OCI-LY7 (cell line): ENCODE data around the gene SH3RF3. TPM values are rescaled to one million over a fixed set of nuclear protein-coding genes. Genes with fewer than 3 reads are reported as not detected.

ENCODE experiments used
- BruUV-seq: library from RNA; stranded (reverse); fragments of 400-500 nt; replicated peaks from 2 replicates; lab custom pipeline; 2021; lab: Mats Ljungman, UMichigan
- CTCF ChIA-PET: fragments of 300-600 bp; sonication (Branson Sonifier 250); formaldehyde crosslinking; loops from one replicate; lab custom pipeline; 2022; ENCODE audit warnings: antibody characterized with exemption; ENCODE audit not compliant: unreplicated experiment; lab: Charles Lee
- POLR2A ChIA-PET: fragments of 300-600 bp; sonication (Branson Sonifier 250); formaldehyde crosslinking; loops from one replicate; lab custom pipeline; 2022; ENCODE audit warnings: antibody characterized with exemption; lab: Charles Lee
- DNase-seq: peaks from one replicate; pipeline ENCODE4 v3.0.0-alpha.2; 2015; ENCODE audit warnings: low spot score
- H2AFZ ChIP-seq: fragments of 200-600 bp; sonication (generic), shearing (Covaris generic); 2 replicates; pipeline ENCODE4 v1.6.1; 2014; ENCODE audit warnings: mild to moderate bottlenecking, antibody characterized with exemption, low read length, moderate library complexity
- H3K27ac ChIP-seq: fragments of 200-600 bp; sonication (generic); 2 replicates; pipeline ENCODE4 v1.5.1; 2014; ENCODE audit warnings: mixed run types, low read depth, mild to moderate bottlenecking, moderate library complexity, low read length, inconsistent platforms; ENCODE audit not compliant: poor library complexity, severe bottlenecking
- H3K36me3 ChIP-seq: fragments of 200-600 bp; sonication (generic); 2 replicates; pipeline ENCODE4 v1.6.1; 2014; ENCODE audit warnings: mild to moderate bottlenecking, antibody characterized with exemption, low read length, moderate library complexity, mixed read lengths; ENCODE audit not compliant: insufficient read depth
- H3K4me1 ChIP-seq: fragments of 200-600 bp; sonication (generic); 2 replicates; pipeline ENCODE4 v1.5.1; 2014; ENCODE audit warnings: mild to moderate bottlenecking, low read length; ENCODE audit not compliant: insufficient read depth, poor library complexity, severe bottlenecking
- H3K4me2 ChIP-seq: fragments of 200-600 bp; sonication (generic); 2 replicates; pipeline ENCODE4 v1.6.1; 2014; ENCODE audit warnings: mild to moderate bottlenecking, low read length
- H3K4me3 ChIP-seq: fragments of 200-600 bp; sonication (generic); 2 replicates; pipeline ENCODE4 v1.5.1; 2014; ENCODE audit warnings: mild to moderate bottlenecking, low read depth, low read length; ENCODE audit not compliant: poor library complexity, severe bottlenecking
- H3K79me2 ChIP-seq: fragments of 200-600 bp; sonication (generic); 2 replicates; pipeline ENCODE4 v1.6.1; 2016; ENCODE audit warnings: low read depth, mild to moderate bottlenecking, low read length, moderate library complexity, mixed read lengths; ENCODE audit not compliant: insufficient read depth
- H3K9me2 ChIP-seq: fragments of 200-600 bp; sonication (generic); 2 replicates; pipeline ENCODE4 v1.6.1; 2016; ENCODE audit warnings: mild to moderate bottlenecking, low read length, mixed read lengths; ENCODE audit not compliant: insufficient read depth
- H3K9me3 ChIP-seq: fragments of 200-600 bp; sonication (generic); 2 replicates; pipeline ENCODE4 v1.6.1; 2014; ENCODE audit warnings: mild to moderate bottlenecking, mixed run types, low read length, mixed read lengths
- H4K20me1 ChIP-seq: fragments of 200-600 bp; sonication (generic); 2 replicates; pipeline ENCODE4 v1.6.1; 2014; ENCODE audit warnings: mild to moderate bottlenecking, antibody characterized with exemption, low read length, moderate library complexity, mixed read lengths; ENCODE audit not compliant: insufficient read depth
- CTCF ChIP-seq: fragments of 200-600 bp; sonication (generic); conservative IDR thresholded peaks from 2 replicates; pipeline ENCODE4 v1.5.1; 2014; ENCODE audit warnings: mild to moderate bottlenecking, antibody characterized with exemption, low read length, moderate library complexity, mixed read lengths
- EZH2phosphoT487 ChIP-seq: fragments of 200-600 bp; sonication (generic); IDR thresholded peaks from 2 replicates; pipeline ENCODE4 v1.6.1; 2018; ENCODE audit warnings: low read depth, borderline replicate concordance, mild to moderate bottlenecking, mixed run types, antibody characterized with exemption, low read length, moderate library complexity, mixed read lengths
- intact Hi-C: fragments of 100-400 bp; cut with micrococcal nuclease; formaldehyde crosslinking; loops from one replicate; pipeline ENCODE4 v1.10.0; 2022; ENCODE audit not compliant: unreplicated experiment
- total RNA-seq, 2 experiments: library from RNA; depleted of rRNA in 1 of 2; stranded (reverse); fragments of >200 nt in 1 of 2; shearing (Covaris generic) in 1 of 2; gene quantifications; 2 replicates each; pipeline ENCODE4 v1.2.3, GENCODE V29; 2014 to 2022

The SH3RF3 gene
- total RNA-seq, 2 experiments from 2014 or later, result not detected

- ChIA-PET CTCF (no interaction called here), POLR2A (interaction anchor here (0.7 kb wide), 1 partner anchor 15 kb away, joined by 3 read pairs; no protein-coding TSS in a partner anchor)
- H3K79me2 ChIP-seq, result no peaks in the 10 kb centered on the region
- H3K4me1 ChIP-seq, result no peaks in the 10 kb centered on the region
- no peak for TF ChIP-seq EZH2phosphoT487
- no peak for TF ChIP-seq CTCF
- H4K20me1 ChIP-seq, result no peaks in the 10 kb centered on the region
- H2AFZ ChIP-seq, result no peak overlapping the region
- H3K27ac ChIP-seq, result no peak overlapping the region
- no peaks in the 10 kb centered on the region for H3K9me3 ChIP-seq
- intact Hi-C loops, result no loop called here
- DNase-seq, result no peak
- H3K9me2 ChIP-seq, result no peaks in the 10 kb centered on the region
- H3K36me3 ChIP-seq, result no peaks in the 10 kb centered on the region
- no peak overlapping the region for H3K4me2 ChIP-seq
- H3K4me3 ChIP-seq, result no peak overlapping the region
- no TSS peak for BruUV-seq
Measured at GRCh38 chr2:109162999-109163398, 34.0 kb downstream of the SH3RF3 start.

- H3K27ac ChIP-seq, result no peak overlapping the region
- intact Hi-C loops, result no loop called here
Measured at GRCh38 chr2:109164311-109164710, 35.3 kb downstream of the SH3RF3 start.

More at GRCh38 chr2:109164311-109164710, 35.3 kb downstream of the SH3RF3 start:
- TF ChIP-seq EZH2phosphoT487 (no peak), CTCF (no peak)
- DNase-seq, result no peak
- Histone ChIP-seq H4K20me1 (no peaks in the 10 kb centered on the region), H3K4me2 (no peak overlapping the region), H2AFZ (no peak overlapping the region), H3K4me3 (no peak overlapping the region), H3K9me2 (no peaks in the 10 kb centered on the region), H3K36me3 (no peaks in the 10 kb centered on the region), H3K4me1 (no peaks in the 10 kb centered on the region), H3K79me2 (no peaks in the 10 kb centered on the region), H3K9me3 (no peaks in the 10 kb centered on the region)
- ChIA-PET POLR2A (no interaction called here), CTCF (no interaction called here)
- BruUV-seq, result no TSS peak
